Left hindlimb (tissue), 1 donor: Measurements from ENCODE around the gene ACOT7.
"Not testable (repeated sequence)": the region's sequence is repeated elsewhere in the genome, so short reads cannot be mapped to it uniquely, and the experiment has no call there.

Source experiments
- DNase-seq: peaks from one replicate; pipeline ENCODE4 v3.0.0-alpha.2; 2018

The ACOT7 gene

DNA sequence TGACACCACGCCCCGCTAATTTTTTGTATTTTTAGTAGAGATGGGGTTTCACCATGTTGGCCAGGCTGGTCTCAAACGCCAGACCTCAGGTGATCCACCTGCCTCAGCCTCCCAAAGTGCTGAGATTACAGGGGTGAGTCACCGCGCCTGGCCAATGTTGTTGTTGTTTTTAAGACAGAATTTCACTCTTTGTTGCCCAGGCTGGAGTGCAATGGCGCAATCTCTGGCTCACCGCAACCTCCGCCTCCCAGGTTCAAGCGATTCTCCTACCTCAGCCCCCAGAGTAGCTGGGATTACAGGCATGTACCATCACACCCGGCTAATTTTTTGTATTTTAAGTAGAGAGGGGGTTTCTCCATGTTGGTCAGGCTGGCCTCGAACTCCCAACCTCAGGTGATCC, 173.9 kb downstream of the ACOT7 start:
- DNase-seq: not testable (repeated sequence)

- DNase-seq: no peak
These were observed 175.0 kb downstream of the ACOT7 start for GRCh38 chr1:6218375-6219164.
